ENCODE results near the gene DCXR.

The DCXR gene

DNA sequence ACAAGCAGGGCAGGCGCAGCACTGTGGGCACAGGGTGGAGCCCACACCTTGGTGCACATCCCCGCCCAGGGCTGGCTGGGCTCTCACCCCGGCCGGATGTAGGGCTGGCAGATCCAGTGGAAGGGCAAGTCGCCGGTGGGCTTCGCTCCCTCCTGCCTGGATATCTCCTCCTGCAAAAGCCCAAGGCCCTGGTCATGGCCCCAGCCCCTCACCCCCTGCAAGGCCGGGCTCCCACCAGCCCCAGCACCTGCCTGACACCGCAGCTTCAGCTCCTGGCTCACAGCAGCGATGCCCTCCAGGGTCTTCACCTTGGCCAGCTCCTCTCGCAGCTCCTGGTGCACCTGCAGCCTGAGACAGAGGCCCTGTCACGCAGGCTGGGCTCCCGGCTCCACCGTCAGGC lies 23.1 kb upstream of the DCXR start:
- peaks cover 23% of the 10 kb centered on the region for H3K79me2 ChIP-seq (ENCODE audit: low read length)
- H3K4me1 ChIP-seq (ENCODE audit: low read length): peaks cover 10% of the 10 kb centered on the region
- TF ChIP-seq EZH2phosphoT487 (IDR thresholded peaks at IDR 0.05; ENCODE audit: low read depth): no peak
- TF ChIP-seq, protein P1, sequence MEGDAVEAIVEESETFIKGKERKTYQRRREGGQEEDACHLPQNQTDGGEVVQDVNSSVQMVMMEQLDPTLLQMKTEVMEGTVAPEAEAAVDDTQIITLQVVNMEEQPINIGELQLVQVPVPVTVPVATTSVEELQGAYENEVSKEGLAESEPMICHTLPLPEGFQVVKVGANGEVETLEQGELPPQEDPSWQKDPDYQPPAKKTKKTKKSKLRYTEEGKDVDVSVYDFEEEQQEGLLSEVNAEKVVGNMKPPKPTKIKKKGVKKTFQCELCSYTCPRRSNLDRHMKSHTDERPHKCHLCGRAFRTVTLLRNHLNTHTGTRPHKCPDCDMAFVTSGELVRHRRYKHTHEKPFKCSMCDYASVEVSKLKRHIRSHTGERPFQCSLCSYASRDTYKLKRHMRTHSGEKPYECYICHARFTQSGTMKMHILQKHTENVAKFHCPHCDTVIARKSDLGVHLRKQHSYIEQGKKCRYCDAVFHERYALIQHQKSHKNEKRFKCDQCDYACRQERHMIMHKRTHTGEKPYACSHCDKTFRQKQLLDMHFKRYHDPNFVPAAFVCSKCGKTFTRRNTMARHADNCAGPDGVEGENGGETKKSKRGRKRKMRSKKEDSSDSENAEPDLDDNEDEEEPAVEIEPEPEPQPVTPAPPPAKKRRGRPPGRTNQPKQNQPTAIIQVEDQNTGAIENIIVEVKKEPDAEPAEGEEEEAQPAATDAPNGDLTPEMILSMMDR (IDR thresholded peaks at IDR 0.05; ENCODE audit: low read depth, low read length): no peak
- no peak overlapping the region for H3K27ac ChIP-seq (ENCODE audit: low read length)
- H3K9me3 ChIP-seq (ENCODE audit: insufficient read depth, low read length): no peaks in the 10 kb centered on the region
- no peak overlapping the region for H2AFZ ChIP-seq (ENCODE audit: low read depth, low read length)
- H3K4me2 ChIP-seq (ENCODE audit: low read length): no peak overlapping the region
- no peak overlapping the region for H3K9ac ChIP-seq (ENCODE audit: low read length)
- H4K20me1 ChIP-seq (ENCODE audit: insufficient read depth, low read length): no peaks in the 10 kb centered on the region
- H3K4me3 ChIP-seq (ENCODE audit: low read length): no peak overlapping the region
- peaks cover 32% of the 10 kb centered on the region for H3K36me3 ChIP-seq (replicated peaks; ENCODE audit: low read depth, low read length)
- no peaks in the 10 kb centered on the region for H3K27me3 ChIP-seq (ENCODE audit: low read depth, low read length)

DNA sequence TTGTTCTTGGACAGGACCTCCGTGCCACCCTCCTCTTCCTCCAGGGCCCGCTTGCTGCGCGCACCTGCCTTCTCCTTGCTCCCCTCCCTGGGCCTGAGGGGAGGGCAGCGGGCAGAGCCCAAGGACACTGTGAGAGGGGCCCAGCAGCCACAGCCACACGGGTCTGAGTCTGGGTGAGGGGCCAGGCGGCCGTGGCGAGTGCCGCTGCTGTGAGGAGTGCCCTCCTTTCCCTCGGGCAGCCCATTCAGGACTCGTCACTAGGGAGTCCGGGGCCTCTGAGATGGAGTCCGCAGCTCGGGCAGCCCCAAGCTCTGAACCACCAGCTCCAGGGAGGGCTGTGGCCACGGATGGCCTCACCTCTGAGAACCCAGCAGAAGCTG lies 22.5 kb upstream of the DCXR start:
- no peaks in the 10 kb centered on the region for H3K27me3 ChIP-seq (ENCODE audit: low read depth, low read length)
- H3K4me1 ChIP-seq (ENCODE audit: low read length): peaks cover 10% of the 10 kb centered on the region
- H3K4me3 ChIP-seq (ENCODE audit: low read length): no peak overlapping the region
- H4K20me1 ChIP-seq (ENCODE audit: insufficient read depth, low read length): no peaks in the 10 kb centered on the region
- H3K4me2 ChIP-seq (ENCODE audit: low read length): no peak overlapping the region
- TF ChIP-seq EZH2phosphoT487 (IDR thresholded peaks at IDR 0.05; ENCODE audit: low read depth): no peak
- H3K9ac ChIP-seq (ENCODE audit: low read length): no peak overlapping the region
- no peak overlapping the region for H2AFZ ChIP-seq (ENCODE audit: low read depth, low read length)
- peaks cover 35% of the 10 kb centered on the region for H3K36me3 ChIP-seq (replicated peaks; ENCODE audit: low read depth, low read length)
- H3K9me3 ChIP-seq (ENCODE audit: insufficient read depth, low read length): no peaks in the 10 kb centered on the region
- peaks cover 17% of the 10 kb centered on the region for H3K79me2 ChIP-seq (ENCODE audit: low read length)
- H3K27ac ChIP-seq (ENCODE audit: low read length): no peak overlapping the region

DNA sequence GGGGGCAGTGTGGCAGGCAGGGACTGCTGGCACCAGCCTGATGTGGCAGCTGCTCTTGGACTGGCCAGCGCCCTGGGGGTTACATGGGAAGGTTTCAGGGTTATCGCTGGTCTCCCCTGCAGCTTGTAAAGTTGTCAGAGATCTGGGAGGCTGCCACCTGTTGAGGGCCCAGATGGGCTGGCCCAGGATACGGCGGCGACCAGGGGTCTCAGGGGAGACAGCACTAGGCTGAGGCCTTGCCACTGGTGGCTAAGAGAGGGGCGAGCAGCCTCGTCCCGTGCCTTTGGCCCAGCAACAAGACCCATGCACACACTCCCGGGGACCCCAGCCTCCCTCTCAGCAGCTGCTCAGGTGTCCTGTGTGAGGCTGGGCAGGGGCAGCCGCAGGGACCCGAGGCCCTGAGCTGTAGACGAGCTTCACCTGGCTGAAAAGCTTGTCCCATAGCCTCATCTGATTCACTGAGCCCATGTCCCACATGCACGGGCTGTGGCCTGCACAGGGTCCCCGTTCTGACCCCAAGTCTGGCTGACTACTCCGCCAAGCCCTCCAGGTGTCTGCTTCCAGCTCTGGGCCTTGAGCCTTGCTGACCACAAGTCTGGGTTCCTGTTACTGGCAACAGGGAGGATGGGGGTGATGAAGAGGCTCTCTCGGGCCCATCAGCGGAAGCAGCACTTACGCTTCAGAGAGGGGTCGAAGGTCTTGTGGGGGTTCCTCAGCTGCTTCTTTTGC lies 21.9 kb upstream of the DCXR start:
- Histone ChIP-seq H3K4me2 (ENCODE audit: low read length) (no peak overlapping the region), H3K4me1 (ENCODE audit: low read length) (peaks cover 7% of the 10 kb centered on the region), H3K4me3 (ENCODE audit: low read length) (no peak overlapping the region), H2AFZ (ENCODE audit: low read depth, low read length) (no peak overlapping the region), H3K36me3 (replicated peaks; ENCODE audit: low read depth, low read length) (peaks cover 37% of the 10 kb centered on the region), H3K27ac (ENCODE audit: low read length) (no peak overlapping the region), H4K20me1 (ENCODE audit: insufficient read depth, low read length) (no peaks in the 10 kb centered on the region), H3K79me2 (ENCODE audit: low read length) (peaks cover 12% of the 10 kb centered on the region), H3K9me3 (ENCODE audit: insufficient read depth, low read length) (no peaks in the 10 kb centered on the region), H3K27me3 (ENCODE audit: low read depth, low read length) (no peaks in the 10 kb centered on the region), H3K9ac (ENCODE audit: low read length) (no peak overlapping the region)
- TF ChIP-seq, protein P1 (IDR thresholded peaks at IDR 0.05; ENCODE audit: low read depth, low read length): no peak
- TF ChIP-seq EZH2phosphoT487 (IDR thresholded peaks at IDR 0.05; ENCODE audit: low read depth): no peak

DNA sequence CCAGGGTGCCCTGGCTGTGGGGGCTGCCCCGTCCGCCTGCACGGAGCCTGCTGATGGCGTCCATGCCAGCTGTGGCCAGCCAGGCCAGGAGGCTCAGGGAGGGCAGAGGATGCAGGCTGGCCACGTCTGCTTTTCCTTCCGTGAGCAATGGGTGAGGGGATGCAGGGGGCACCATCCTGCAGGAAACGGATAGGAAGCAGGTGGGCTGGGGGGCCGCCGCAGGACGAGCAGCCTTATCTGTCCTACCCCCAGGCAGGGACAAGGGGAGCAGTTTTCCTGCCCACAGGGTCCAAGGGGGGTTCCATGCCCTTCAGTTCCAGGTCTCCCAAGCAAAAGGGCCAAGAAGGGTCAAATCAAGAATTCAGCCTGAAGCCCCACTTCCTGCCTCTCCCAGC lies 21.4 kb upstream of the DCXR start:
- Histone ChIP-seq H4K20me1 (ENCODE audit: insufficient read depth, low read length) (no peaks in the 10 kb centered on the region), H2AFZ (ENCODE audit: low read depth, low read length) (no peak overlapping the region), H3K4me1 (ENCODE audit: low read length) (peaks cover 1% of the 10 kb centered on the region), H3K4me2 (ENCODE audit: low read length) (no peak overlapping the region), H3K36me3 (replicated peaks; ENCODE audit: low read depth, low read length) (peaks cover 36% of the 10 kb centered on the region), H3K4me3 (ENCODE audit: low read length) (no peak overlapping the region), H3K79me2 (ENCODE audit: low read length) (peaks cover 6% of the 10 kb centered on the region), H3K9me3 (ENCODE audit: insufficient read depth, low read length) (no peaks in the 10 kb centered on the region), H3K9ac (ENCODE audit: low read length) (no peak overlapping the region), H3K27ac (ENCODE audit: low read length) (no peak overlapping the region), H3K27me3 (ENCODE audit: low read depth, low read length) (no peaks in the 10 kb centered on the region)
- TF ChIP-seq, protein P1 (IDR thresholded peaks at IDR 0.05; ENCODE audit: low read depth, low read length): no peak
- TF ChIP-seq EZH2phosphoT487 (IDR thresholded peaks at IDR 0.05; ENCODE audit: low read depth): no peak

Data from OCI-LY3 (cell line).